ENCODE results near the gene OR2H2.
A peak's percentile ranks its signal among the peaks of the same experiment; 100 is the strongest.

OR2H2 gene

DNA sequence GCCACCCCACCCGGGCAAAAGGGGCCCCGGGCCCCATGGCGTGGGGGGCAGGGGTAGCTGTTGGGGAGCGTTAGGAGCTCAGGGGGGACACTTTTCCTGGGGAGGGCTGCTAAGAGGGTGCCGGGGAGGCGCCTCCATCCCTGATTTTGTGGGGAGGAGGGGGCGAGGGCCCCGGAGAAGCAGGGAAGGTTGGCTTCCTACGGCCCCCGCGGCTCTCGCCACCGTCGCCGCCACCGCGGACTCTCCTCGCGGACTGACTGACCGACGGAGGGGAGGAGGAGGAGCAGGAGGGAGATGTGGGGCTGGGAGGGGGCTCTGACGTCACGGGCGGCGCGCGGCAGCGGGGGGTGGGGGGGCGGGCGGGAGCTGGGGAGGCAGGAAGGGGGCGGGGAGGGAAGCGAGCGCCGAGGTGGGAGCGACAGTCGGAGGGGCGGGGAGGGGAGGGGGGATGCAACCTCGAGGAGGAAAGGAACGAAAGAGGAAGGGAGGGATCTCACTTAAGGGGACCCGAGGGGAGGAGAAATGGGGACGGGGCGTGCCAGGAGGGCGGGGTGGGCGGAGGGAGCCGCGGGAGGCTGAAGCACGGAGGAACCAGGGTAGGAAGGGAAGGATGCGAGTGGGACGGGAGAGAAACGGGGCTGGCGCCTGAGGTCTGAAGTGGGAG, 43.0 kb downstream of the OR2H2 start:
- DNase-seq (ENCODE audit: low read depth) = peak; percentile 27
- peak overlapping the region; percentile 62 for H3K4me3 ChIP-seq (ENCODE audit: low read length)
- TF ChIP-seq, protein P1, sequence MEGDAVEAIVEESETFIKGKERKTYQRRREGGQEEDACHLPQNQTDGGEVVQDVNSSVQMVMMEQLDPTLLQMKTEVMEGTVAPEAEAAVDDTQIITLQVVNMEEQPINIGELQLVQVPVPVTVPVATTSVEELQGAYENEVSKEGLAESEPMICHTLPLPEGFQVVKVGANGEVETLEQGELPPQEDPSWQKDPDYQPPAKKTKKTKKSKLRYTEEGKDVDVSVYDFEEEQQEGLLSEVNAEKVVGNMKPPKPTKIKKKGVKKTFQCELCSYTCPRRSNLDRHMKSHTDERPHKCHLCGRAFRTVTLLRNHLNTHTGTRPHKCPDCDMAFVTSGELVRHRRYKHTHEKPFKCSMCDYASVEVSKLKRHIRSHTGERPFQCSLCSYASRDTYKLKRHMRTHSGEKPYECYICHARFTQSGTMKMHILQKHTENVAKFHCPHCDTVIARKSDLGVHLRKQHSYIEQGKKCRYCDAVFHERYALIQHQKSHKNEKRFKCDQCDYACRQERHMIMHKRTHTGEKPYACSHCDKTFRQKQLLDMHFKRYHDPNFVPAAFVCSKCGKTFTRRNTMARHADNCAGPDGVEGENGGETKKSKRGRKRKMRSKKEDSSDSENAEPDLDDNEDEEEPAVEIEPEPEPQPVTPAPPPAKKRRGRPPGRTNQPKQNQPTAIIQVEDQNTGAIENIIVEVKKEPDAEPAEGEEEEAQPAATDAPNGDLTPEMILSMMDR (IDR thresholded peaks at IDR 0.05; ENCODE audit: insufficient read depth, low read depth, low read length, missing control alignments) = no peak

DNA sequence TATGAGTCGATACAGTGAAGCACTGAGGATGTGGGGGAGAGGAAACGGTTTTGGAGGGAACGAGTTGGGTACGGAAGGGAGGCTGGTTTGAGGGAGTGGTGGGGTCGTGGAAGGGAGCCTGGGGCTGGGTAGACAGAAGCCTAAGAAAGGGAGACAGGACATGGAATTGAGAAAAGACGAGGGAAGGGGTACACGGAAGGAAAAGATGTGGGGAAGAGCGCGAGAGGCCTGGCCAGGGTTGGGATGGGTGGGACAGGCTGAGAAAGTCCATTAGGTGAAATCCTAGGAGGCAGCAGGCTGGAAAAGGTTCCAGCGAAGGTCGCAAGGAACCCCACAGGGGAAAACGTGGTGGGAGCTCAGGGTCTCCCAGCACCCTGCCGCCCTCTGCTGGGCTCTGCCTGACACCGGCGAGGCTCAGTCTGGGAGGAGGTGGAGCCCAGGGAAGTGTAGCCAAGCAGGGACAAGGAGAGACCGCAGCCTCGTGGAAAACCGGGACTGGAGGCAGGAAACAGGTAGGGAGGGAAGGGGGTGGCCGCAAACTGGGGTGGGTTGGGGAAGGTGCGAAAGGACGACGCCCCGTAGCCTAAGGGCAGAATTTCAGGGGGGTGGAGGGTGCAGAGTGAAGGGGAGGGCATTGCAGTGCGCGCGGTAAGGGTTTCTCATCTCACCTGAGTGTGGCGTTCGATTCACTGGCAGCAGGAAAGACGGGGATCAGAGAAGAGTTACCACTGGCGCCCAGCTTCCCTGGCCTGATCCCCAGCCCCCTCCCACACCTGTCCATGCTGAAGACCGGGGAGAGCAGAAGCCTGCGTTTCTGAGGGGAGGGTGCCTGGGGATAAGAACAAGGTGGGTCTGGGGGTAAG, 43.7 kb downstream of the OR2H2 start:
- peak; percentile 71 for DNase-seq (ENCODE audit: low read depth)
- TF ChIP-seq, protein P1 (IDR thresholded peaks at IDR 0.05; ENCODE audit: insufficient read depth, low read depth, low read length, missing control alignments) = peak; percentile 75

DNA sequence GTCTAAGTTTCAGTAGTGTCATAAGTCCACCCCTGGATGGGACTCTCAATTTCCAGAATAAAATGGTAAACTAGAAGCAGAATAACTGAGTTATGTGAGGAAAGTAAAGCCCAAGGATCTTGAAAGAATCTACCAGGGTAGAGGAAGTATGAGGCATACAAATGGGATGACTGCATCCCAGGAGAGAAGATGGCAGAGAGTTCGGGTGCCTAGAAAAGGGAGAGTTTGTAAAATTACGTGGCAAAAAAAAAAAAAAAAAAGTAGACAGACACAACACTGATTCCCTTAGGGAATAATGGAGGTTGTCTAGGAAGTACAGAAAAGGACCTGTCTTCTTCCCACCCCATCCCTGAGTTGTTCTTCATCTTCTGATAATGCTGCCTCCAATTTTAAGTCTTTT, 44.6 kb downstream of the OR2H2 start:
- no peak overlapping the region for H3K4me3 ChIP-seq (ENCODE audit: low read length)

More for the DNA sequence above, 43.7 kb downstream of the OR2H2 start:
- H3K4me3 ChIP-seq (ENCODE audit: low read length) = peak overlapping the region; percentile 62

DNA sequence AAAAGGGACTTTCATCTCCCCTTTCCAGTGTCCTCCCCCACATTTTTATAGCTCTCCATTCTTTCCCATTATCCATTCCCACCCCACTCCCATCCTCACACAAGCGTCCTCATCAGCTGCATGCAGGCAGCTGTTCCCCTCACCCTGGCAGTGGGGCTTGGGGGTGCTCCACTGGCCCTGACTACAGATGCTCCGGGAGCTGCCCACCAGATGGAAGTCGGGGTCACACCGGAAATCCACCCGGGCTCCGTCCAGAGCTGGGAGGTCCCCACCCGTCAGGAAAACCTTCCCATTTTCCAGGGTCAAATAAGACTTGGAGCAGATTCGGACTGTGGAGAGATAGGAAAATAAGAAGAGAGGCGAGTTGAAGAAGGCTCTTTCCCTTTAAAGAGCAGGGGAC, 45.4 kb downstream of the OR2H2 start:
- TF ChIP-seq, protein P1 (IDR thresholded peaks at IDR 0.05; ENCODE audit: insufficient read depth, low read depth, low read length, missing control alignments) = no peak
- DNase-seq (ENCODE audit: low read depth) = no peak
- no peak overlapping the region for H3K4me3 ChIP-seq (ENCODE audit: low read length)

More for the DNA sequence above, 44.6 kb downstream of the OR2H2 start:
- TF ChIP-seq, protein P1 (IDR thresholded peaks at IDR 0.05; ENCODE audit: insufficient read depth, low read depth, low read length, missing control alignments) = no peak
- no peak for DNase-seq (ENCODE audit: low read depth)

DNA sequence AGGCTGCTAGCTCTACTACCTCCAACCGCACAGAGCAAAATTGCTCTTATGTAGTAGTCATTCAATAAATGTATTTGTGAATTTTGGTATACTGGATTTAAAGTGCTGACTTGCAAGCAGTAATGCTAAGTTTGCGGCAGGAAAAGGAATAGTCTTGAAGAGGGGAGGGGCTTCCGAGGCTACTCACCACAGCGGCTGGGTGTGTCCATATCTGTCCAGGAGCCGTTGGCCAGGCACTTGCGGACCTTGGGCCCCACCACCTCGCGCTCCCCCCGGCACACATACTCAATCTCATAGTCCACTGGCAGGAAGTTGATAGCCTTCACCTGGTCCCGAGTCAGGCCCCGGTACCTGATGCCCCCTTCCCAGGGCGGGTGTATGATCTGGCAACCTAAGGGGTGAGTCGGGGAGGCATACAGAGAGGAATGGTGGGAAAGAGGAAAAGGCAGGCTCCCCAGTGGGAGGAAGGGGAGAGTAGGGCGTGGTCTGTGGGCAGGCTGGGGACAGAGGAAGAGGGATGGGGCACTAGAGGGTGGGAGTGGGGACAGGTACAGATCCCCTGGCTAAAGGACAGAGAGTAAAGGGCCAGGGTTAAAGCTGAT, 46.4 kb downstream of the OR2H2 start:
- H3K4me3 ChIP-seq (ENCODE audit: low read length) = no peak overlapping the region
- TF ChIP-seq, protein P1 (IDR thresholded peaks at IDR 0.05; ENCODE audit: insufficient read depth, low read depth, low read length, missing control alignments) = no peak
- DNase-seq (ENCODE audit: low read depth) = peak; percentile 20

DNA sequence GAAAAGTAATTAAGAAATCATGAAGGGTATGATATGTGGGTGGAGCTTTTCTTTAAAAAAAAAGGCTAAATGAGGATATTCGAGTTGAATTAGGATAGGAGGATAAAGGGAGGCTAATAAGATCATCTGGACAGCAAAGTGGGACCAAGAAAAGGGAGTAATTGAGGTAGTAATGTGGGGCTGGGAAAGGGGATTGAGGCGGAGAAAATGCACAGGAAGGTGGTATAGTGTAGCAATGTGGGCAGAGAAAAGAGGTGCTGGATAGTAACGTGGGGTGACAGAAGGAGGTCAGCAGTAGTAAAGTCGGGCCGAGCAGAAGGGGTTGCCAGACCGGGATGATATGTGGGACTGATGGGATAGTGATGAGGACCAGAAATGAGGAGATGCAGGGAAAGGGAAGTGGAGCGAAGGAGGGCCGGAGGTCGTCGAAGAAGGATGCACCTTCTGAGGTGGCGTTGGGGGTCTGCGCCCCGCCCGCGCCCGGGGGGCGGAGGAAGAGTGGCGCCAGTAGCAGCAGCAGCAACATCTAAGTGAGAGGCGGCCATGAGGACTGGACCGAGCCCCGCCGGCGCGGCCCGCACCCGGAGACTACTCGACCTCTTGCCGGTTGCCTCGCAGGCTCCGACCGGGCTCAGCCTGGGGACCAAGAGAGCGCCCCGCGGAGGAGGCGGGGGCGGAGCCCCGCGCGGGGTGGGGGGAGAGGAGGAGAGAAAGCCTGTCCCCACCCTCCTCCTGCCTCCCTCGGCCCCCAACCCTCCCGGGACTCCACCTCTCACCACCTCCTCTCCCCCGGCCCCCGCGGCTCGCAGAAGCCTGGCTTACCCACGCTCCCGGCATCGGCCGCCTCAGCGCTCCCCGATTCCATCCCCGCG, 47.2 kb downstream of the OR2H2 start:
- DNase-seq (ENCODE audit: low read depth) = peak; percentile 40
- TF ChIP-seq, protein P1 (IDR thresholded peaks at IDR 0.05; ENCODE audit: insufficient read depth, low read depth, low read length, missing control alignments) = no peak
- peak overlapping the region; percentile 57 for H3K4me3 ChIP-seq (ENCODE audit: low read length)

Measured in epithelial cell of esophagus (primary cell).